Subcutaneous adipose tissue (tissue), 4 donors: Measurements from ENCODE around the gene OR4K15. TPM values are rescaled to one million over a fixed set of nuclear protein-coding genes. Genes with fewer than 3 reads are reported as not detected.

Experiments
- total RNA-seq, 4 donors: library from RNA; depleted of rRNA; stranded (reverse); fragments of >200 nt; gene quantifications; one replicate each; pipeline ENCODE4 v1.1.0, GENCODE V29; 2016
- TF ChIP-seq, protein P1 (sequence below): fragments of 450-650 bp; IDR thresholded peaks from one replicate; pipeline ENCODE4 v1.5.1; 2016; ENCODE audit warnings: low read depth, mild to moderate bottlenecking, control low read depth, antibody characterized with exemption, moderate library complexity

The OR4K15 gene
- total RNA-seq, 4 donors from 2014 or later = not detected

DNA sequence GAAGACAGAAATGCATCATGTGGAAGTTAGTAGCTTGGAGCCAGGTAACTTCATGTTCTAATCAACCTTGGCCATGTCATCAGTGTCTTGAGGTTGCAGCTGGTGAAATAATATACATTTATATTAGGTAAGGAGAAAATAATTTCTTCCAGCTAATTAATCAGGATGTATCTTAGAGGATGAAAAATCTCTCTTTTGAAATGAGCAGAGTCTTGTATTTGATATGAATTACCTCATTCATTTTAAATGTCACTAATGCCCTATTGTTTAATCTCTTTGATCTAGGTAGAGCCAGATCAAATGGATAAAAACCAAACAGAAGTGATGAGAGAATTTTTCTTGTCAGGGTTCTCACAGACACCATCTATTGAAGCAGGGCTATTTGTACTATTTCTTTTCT lies 26.5 kb downstream of the OR4K15 start, which contains the start of gene OR4Q2:
Gene OR4Q2, plus strand, starts transcription at position 301 of the 400 bp plus-strand sequence.
- TF ChIP-seq, protein P1, sequence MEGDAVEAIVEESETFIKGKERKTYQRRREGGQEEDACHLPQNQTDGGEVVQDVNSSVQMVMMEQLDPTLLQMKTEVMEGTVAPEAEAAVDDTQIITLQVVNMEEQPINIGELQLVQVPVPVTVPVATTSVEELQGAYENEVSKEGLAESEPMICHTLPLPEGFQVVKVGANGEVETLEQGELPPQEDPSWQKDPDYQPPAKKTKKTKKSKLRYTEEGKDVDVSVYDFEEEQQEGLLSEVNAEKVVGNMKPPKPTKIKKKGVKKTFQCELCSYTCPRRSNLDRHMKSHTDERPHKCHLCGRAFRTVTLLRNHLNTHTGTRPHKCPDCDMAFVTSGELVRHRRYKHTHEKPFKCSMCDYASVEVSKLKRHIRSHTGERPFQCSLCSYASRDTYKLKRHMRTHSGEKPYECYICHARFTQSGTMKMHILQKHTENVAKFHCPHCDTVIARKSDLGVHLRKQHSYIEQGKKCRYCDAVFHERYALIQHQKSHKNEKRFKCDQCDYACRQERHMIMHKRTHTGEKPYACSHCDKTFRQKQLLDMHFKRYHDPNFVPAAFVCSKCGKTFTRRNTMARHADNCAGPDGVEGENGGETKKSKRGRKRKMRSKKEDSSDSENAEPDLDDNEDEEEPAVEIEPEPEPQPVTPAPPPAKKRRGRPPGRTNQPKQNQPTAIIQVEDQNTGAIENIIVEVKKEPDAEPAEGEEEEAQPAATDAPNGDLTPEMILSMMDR = no peak

DNA sequence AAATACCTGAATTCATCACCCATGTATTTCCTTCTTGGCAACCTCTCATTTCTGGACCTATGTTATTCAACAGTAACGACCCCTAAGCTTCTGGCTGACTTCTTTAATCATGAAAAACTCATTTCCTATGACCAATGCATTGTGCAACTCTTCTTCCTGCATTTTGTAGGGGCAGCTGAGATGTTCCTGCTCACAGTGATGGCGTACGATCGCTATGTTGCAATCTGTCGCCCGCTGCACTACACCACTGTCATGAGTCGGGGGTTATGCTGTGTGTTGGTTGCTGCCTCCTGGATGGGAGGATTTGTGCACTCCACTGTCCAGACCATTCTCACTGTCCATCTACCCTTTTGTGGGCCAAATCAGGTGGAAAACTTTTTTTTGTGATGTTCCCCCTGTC lies 26.9 kb downstream of the OR4K15 start:
- TF ChIP-seq, protein P1 = no peak

DNA sequence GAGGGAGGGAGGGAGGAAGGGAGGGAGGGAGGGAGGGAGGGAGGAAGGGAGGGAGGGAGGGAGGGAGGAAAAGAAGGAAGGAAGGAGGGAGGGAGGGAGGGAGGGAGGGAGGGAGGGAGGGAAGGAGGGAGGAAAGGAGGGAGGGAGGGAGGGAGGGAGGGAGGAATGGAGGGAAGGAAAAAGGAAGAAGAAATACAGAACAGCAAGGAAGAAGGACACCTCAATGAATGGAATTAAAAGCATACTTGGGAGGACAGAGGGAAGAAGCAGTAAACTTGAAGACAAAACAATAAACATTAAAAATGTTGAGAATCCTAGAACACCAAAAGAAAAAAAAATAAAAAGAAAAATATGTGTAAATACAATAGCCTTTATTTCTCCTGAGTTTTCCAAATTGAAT lies 32.8 kb downstream of the OR4K15 start:
- TF ChIP-seq, protein P1 = no peak

DNA sequence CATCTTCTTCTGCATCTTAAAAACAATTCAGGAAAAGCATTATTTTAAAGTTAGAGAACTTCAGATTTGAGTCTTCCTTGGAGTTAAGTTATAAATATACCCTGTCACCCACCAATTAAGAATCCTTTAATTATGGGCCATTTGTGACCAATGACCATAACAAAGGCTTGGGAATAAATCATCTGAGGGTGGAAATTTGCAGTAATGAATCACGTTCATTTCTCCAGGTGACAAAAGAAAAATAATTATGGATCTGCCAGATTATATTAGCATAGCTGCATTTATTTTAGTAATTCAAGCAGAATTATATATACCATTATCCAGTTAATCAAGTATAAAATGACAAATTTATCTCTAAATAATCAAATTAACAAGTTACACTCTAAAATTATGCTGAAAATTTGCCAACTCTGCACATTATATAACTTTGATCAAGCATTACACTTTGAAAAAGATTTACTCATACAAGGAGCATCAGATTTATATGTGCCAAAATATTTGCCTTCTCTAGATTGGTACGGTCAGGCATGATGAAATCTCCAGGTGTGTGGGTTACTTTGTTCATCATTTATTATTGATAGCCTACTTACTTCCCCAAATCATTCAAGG lies 44.0 kb downstream of the OR4K15 start, which contains the start of gene OR4K14:
Gene OR4K14, minus strand, starts transcription at position 51 of the 609 bp plus-strand sequence. CDS start 4,114 bp downstream, outside the sequence.
- TF ChIP-seq, protein P1 = no peak

Other genes starting within 250 kb of the OR4K15 start
- gene OR4Q3, start 232.0 kb upstream of the OR4K15 start, total RNA-seq = not detected
- gene OR4M1, start 202.1 kb upstream of the OR4K15 start, total RNA-seq = not detected
- not detected for gene OR4N2, start 171.8 kb upstream of the OR4K15 start, total RNA-seq
- not detected for gene OR4K2, start 100.4 kb upstream of the OR4K15 start, total RNA-seq
- gene OR4K5, start 55.0 kb upstream of the OR4K15 start, total RNA-seq = not detected
- gene OR4K1, start 44.7 kb upstream of the OR4K15 start, total RNA-seq = not detected
- not detected for gene OR4Q2, start 26.6 kb downstream of the OR4K15 start, total RNA-seq
- not detected for gene OR4K14, start 43.7 kb downstream of the OR4K15 start, total RNA-seq
- gene OR4K13, start 60.4 kb downstream of the OR4K15 start, total RNA-seq = not detected
- not detected for gene OR4L1, start 84.5 kb downstream of the OR4K15 start, total RNA-seq
- gene OR4K17, start 135.1 kb downstream of the OR4K15 start, total RNA-seq = not detected
- not detected for gene OR4N5, start 163.2 kb downstream of the OR4K15 start, total RNA-seq
- not detected for gene OR11G2, start 215.3 kb downstream of the OR4K15 start, total RNA-seq
- not detected for gene OR11H6, start 248.1 kb downstream of the OR4K15 start, total RNA-seq